GM19468 (cell line): ENCODE data around the gene WDR44.
"Not testable (repeated sequence)": the region's sequence is repeated elsewhere in the genome, so short reads cannot be mapped to it uniquely, and the experiment has no call there.

Experiments
- ATAC-seq: cut with Tn5 transposase; IDR thresholded peaks from one replicate; pipeline ENCODE4 v1.9.1; 2021; ENCODE audit warnings: mild to moderate bottlenecking, moderate library complexity, moderate number of reproducible peaks; ENCODE audit not compliant: unreplicated experiment; ENCODE audit errors: extremely low read depth

WDR44 gene

GRCh38 chrX:118470721-118471347 lies 124.9 kb downstream of the WDR44 start:
- not testable (repeated sequence) for ATAC-seq

- no peak for ATAC-seq
Measured at GRCh38 chrX:118474586-118474985, 128.7 kb downstream of the WDR44 start.

GRCh38 chrX:118475903-118476302 lies 130.0 kb downstream of the WDR44 start:
- no peak for ATAC-seq

GRCh38 chrX:118480172-118480571 lies 134.3 kb downstream of the WDR44 start:
- ATAC-seq = no peak

GRCh38 chrX:118482384-118482783 lies 136.5 kb downstream of the WDR44 start:
- ATAC-seq = not testable (repeated sequence)

GRCh38 chrX:118484216-118484903 lies 138.5 kb downstream of the WDR44 start:
- ATAC-seq = no peak

GRCh38 chrX:118486693-118487092 lies 140.8 kb downstream of the WDR44 start:
- ATAC-seq = not testable (repeated sequence)

GRCh38 chrX:118493016-118493415 lies 147.1 kb downstream of the WDR44 start:
- no peak for ATAC-seq

- no peak for ATAC-seq
Measured at GRCh38 chrX:118493653-118494297, 147.9 kb downstream of the WDR44 start.

- ATAC-seq = no peak
Measured at GRCh38 chrX:118495061-118495921, 149.4 kb downstream of the WDR44 start, which contains the start of gene DOCK11. Gene DOCK11, plus strand, starts transcription at chrX:118495815. Its CDS starts 157 bp downstream, at chrX:118495972.

GRCh38 chrX:118495958-118496762 lies 150.3 kb downstream of the WDR44 start:
- peak; percentile 17 for ATAC-seq

- no peak for ATAC-seq
Measured at GRCh38 chrX:118496763-118497079, 150.8 kb downstream of the WDR44 start.

- no peak for ATAC-seq
Measured at GRCh38 chrX:118497180-118497818, 151.4 kb downstream of the WDR44 start.

GRCh38 chrX:118498351-118498750 lies 152.4 kb downstream of the WDR44 start:
- ATAC-seq = no peak

- no peak for ATAC-seq
Measured at GRCh38 chrX:118498755-118499154, 152.8 kb downstream of the WDR44 start.

GRCh38 chrX:118499295-118499694 lies 153.4 kb downstream of the WDR44 start:
- ATAC-seq = no peak
